Esophagus muscularis mucosa (tissue), 4 donors: ENCODE results near the gene EGR1.

Experiments
- CTCF ChIP-seq, 3 experiments: fragments of 200-600 bp in 2 of 3; fragments of 450-650 bp in 1 of 3; sonication (generic) in 2 of 3; IDR thresholded peaks; one replicate each; pipeline ENCODE4 v1.5.1; 2017 to 2019; ENCODE audit warnings: antibody characterized with exemption in 3 of 3, mild to moderate bottlenecking in 2 of 3, moderate library complexity in 1 of 3
- EP300 ChIP-seq: sonication (generic); formaldehyde crosslinking; IDR thresholded peaks from one replicate; pipeline ENCODE4 v1.6.1; 2017; ENCODE audit warnings: antibody characterized with exemption
- POLR2A ChIP-seq: fragments of 450-650 bp; IDR thresholded peaks from one replicate; pipeline ENCODE4 v1.6.1; 2017; ENCODE audit warnings: antibody characterized with exemption, moderate library complexity, mild to moderate bottlenecking, low read depth

GRCh38 chr5:138448481-138449398, 16.5 kb upstream of the EGR1 start:
- TF ChIP-seq CTCF (IDR thresholded peaks at IDR 0.05) (no peak), POLR2A (no peak), EP300 (no peak)
